Gastroesophageal sphincter (tissue), 3 donors: ENCODE data around the gene KDSR.

Experiments
- EP300 ChIP-seq: sonication (generic); formaldehyde crosslinking; IDR thresholded peaks from one replicate; pipeline ENCODE4 v1.6.1; 2017; ENCODE audit warnings: antibody characterized with exemption, mild to moderate bottlenecking
- POLR2A ChIP-seq, 2 donors: fragments of 450-650 bp; IDR thresholded peaks; one replicate each; pipeline ENCODE4 v1.6.1; 2017; ENCODE audit warnings: antibody characterized with exemption in 2 of 2, mild to moderate bottlenecking in 2 of 2, moderate library complexity in 1 of 2
- POLR2AphosphoS5 ChIP-seq: sonication (generic); formaldehyde crosslinking; IDR thresholded peaks from one replicate; pipeline ENCODE4 v1.6.1; 2017; ENCODE audit warnings: antibody characterized with exemption
- TF ChIP-seq, protein P1 (sequence below), 4 experiments: fragments of 200-600 bp in 2 of 4; fragments of 450-650 bp in 2 of 4; sonication (generic) in 1 of 4; IDR thresholded peaks; one replicate each; pipeline ENCODE4 v1.5.1; 2017 to 2019; ENCODE audit warnings: antibody characterized with exemption in 4 of 4, mild to moderate bottlenecking in 2 of 4, moderate library complexity in 2 of 4

DNA sequence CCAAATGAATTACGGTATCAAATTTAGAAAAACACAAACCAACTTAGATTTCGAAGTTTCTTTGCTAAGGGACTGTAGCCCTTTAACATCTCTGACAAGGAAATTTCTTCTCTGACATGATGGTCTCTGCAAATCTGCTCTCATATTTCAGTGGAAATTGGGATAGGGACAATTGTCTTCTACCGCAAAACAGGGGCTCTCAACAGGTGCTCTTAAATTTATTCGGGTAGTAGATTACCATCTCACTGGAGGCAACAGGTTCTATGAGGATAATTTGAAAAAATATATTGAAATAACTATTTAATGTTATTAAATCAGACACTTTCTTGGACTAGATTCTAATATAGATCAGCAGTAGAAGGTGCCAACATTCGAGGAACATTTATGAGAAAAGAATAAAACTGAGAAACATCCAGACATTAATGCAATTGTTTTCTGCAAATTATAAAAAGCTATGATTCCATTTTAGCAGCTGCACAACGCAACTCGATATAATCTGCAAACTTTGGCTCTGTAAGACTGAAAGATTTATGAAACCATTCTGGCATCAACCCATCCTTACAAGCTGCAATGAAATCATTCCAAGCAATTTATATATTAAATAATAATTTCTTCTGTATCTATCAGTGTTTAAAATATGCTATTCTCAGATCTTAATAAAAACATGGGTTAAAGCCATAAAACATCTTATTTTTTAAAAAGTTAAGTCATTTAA is 37.4 kb downstream of the KDSR start:
- TF ChIP-seq POLR2A (IDR thresholded peaks at IDR 0.05) (no peak), EP300 (no peak), POLR2AphosphoS5 (no peak)
- TF ChIP-seq, protein P1, sequence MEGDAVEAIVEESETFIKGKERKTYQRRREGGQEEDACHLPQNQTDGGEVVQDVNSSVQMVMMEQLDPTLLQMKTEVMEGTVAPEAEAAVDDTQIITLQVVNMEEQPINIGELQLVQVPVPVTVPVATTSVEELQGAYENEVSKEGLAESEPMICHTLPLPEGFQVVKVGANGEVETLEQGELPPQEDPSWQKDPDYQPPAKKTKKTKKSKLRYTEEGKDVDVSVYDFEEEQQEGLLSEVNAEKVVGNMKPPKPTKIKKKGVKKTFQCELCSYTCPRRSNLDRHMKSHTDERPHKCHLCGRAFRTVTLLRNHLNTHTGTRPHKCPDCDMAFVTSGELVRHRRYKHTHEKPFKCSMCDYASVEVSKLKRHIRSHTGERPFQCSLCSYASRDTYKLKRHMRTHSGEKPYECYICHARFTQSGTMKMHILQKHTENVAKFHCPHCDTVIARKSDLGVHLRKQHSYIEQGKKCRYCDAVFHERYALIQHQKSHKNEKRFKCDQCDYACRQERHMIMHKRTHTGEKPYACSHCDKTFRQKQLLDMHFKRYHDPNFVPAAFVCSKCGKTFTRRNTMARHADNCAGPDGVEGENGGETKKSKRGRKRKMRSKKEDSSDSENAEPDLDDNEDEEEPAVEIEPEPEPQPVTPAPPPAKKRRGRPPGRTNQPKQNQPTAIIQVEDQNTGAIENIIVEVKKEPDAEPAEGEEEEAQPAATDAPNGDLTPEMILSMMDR (IDR thresholded peaks at IDR 0.05) = no peak
